GM23248 (cell line): ENCODE data around the gene WDR27.

ENCODE experiments used
- EZH2 ChIP-seq: fragments of 200-600 bp; sonication (generic); IDR thresholded peaks from 2 replicates; pipeline ENCODE4 v1.6.1; 2018; ENCODE audit warnings: antibody characterized with exemption, mild to moderate bottlenecking; ENCODE audit not compliant: insufficient read depth, poor library complexity, severe bottlenecking
- EZH2phosphoT487 ChIP-seq: fragments of 200-600 bp; sonication (generic); IDR thresholded peaks from 2 replicates; pipeline ENCODE4 v1.6.1; 2018; ENCODE audit warnings: antibody characterized with exemption, moderate library complexity, mild to moderate bottlenecking, low read depth; ENCODE audit not compliant: insufficient read depth

- TF ChIP-seq EZH2phosphoT487 = no peak
- TF ChIP-seq EZH2 = no peak
Observed at GRCh38 chr6:169583886-169584541, 117.8 kb downstream of the WDR27 start.
